ENCODE data around the gene FECH.

DNA sequence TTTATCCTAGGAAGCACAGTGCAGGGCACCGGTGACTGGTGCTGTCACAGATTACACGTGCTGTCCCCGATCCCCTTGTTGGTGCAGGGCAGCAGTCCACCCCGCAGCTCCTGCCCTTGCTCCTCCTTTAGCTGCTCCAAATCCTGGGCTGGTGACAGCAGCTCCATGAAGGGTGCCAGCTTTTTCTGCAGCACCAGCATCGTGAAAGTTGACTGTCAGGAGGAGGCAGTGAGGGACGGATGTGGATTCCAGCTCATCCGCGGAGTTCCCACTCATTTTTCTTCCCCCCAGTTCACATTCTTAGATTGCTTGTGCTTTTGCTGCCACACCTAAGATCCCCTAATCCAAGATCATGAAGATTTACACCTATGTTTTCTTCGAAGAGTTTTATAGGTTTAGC is 83.9 kb downstream of the FECH start:
- TF ChIP-seq CEBPB (IDR thresholded peaks at IDR 0.05; ENCODE audit: low read depth, low read length) (no peak), MXI1 (IDR thresholded peaks at IDR 0.05; ENCODE audit: borderline replicate concordance, low read depth, low read length) (no peak), RAD21 (IDR thresholded peaks at IDR 0.05; ENCODE audit: low read length) (no peak), POLR2A (IDR thresholded peaks at IDR 0.05; ENCODE audit: low read depth, low read length) (no peak), MAFK (IDR thresholded peaks at IDR 0.05; ENCODE audit: low read depth, low read length) (no peak), RCOR1 (IDR thresholded peaks at IDR 0.05; ENCODE audit: insufficient replicate concordance, low read length) (no peak), CHD1 (IDR thresholded peaks at IDR 0.05; ENCODE audit: low read depth, low read length) (no peak), USF2 (IDR thresholded peaks at IDR 0.05; ENCODE audit: low read depth, low read length) (no peak)
- TF ChIP-seq, protein P1, sequence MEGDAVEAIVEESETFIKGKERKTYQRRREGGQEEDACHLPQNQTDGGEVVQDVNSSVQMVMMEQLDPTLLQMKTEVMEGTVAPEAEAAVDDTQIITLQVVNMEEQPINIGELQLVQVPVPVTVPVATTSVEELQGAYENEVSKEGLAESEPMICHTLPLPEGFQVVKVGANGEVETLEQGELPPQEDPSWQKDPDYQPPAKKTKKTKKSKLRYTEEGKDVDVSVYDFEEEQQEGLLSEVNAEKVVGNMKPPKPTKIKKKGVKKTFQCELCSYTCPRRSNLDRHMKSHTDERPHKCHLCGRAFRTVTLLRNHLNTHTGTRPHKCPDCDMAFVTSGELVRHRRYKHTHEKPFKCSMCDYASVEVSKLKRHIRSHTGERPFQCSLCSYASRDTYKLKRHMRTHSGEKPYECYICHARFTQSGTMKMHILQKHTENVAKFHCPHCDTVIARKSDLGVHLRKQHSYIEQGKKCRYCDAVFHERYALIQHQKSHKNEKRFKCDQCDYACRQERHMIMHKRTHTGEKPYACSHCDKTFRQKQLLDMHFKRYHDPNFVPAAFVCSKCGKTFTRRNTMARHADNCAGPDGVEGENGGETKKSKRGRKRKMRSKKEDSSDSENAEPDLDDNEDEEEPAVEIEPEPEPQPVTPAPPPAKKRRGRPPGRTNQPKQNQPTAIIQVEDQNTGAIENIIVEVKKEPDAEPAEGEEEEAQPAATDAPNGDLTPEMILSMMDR (conservative IDR thresholded peaks at IDR 0.05; ENCODE audit: low read depth, low read length), result no peak
